Glutamatergic neuron (in vitro differentiated cells): ENCODE results near the gene STXBP6. TPM values are rescaled to one million over a fixed set of nuclear protein-coding genes. Genes with fewer than 3 reads are reported as not detected.

Experiments used
- DNase-seq: peaks from one replicate; pipeline ENCODE4 v3.0.0; 2022
- H3K27ac Mint-ChIP-seq: one replicate; pipeline ENCODE4 v1.8.0; 2020; ENCODE audit warnings: mild to moderate bottlenecking, mixed read lengths, inconsistent platforms; ENCODE audit not compliant: unreplicated experiment
- H3K27me3 Mint-ChIP-seq: one replicate; pipeline ENCODE4 v1.8.0; 2020; ENCODE audit warnings: mild to moderate bottlenecking, moderate library complexity, mixed read lengths, inconsistent platforms; ENCODE audit not compliant: unreplicated experiment
- H3K36me3 Mint-ChIP-seq: one replicate; pipeline ENCODE4 v1.8.0; 2020; ENCODE audit warnings: mild to moderate bottlenecking, mixed read lengths, inconsistent platforms; ENCODE audit not compliant: unreplicated experiment
- H3K4me1 Mint-ChIP-seq: one replicate; pipeline ENCODE4 v1.8.0; 2020; ENCODE audit warnings: mild to moderate bottlenecking, low read depth, mixed read lengths, inconsistent platforms; ENCODE audit not compliant: unreplicated experiment
- H3K4me3 Mint-ChIP-seq: one replicate; pipeline ENCODE4 v1.8.0; 2020; ENCODE audit warnings: mild to moderate bottlenecking, mixed read lengths, inconsistent platforms; ENCODE audit not compliant: unreplicated experiment
- H3K9me3 Mint-ChIP-seq: one replicate; pipeline ENCODE4 v1.8.0; 2020; ENCODE audit warnings: mild to moderate bottlenecking, moderate library complexity, mixed read lengths, inconsistent platforms; ENCODE audit not compliant: unreplicated experiment
- total RNA-seq: library from RNA; stranded (reverse); fragmentation: NEBNext Ultra II Directional; extraction: Animal tissue kit (Norgen Biotek cat#: 25700); gene quantifications from one replicate; pipeline ENCODE4 v1.2.1, GENCODE V29; 2021; ENCODE audit not compliant: unreplicated experiment
- TF ChIP-seq, protein P1 (sequence below): fragments of 200-600 bp; sonication (generic); IDR thresholded peaks from one replicate; pipeline ENCODE4 v1.5.0; 2021; ENCODE audit not compliant: partially characterized antibody, unreplicated experiment

STXBP6 gene
- total RNA-seq, 1 donor from 2014 or later = 0.49 TPM

DNA sequence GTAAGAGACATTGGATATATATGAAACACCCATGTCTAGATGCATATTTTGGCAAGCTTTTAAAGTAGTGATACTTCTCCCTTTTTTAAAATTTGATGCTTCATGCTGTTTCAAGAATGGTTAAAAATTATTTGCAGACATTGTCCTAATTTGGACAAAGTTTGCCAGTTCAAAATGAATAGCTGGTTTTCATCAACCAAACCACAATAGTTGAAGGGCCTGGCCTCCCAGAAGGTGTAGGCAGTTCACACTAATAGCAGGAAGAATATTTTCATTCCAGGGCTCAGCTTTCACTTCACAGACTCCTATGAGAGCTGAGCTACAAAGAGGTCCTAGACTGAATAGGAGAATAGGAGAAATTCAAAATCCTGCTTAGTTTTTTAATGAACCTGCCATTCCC, 78.7 kb downstream of the STXBP6 start:
- no peak overlapping the region for H3K4me3 Mint-ChIP-seq
- DNase-seq = no peak
- H3K36me3 Mint-ChIP-seq = no peaks in the 10 kb centered on the region
- no peaks in the 10 kb centered on the region for H3K9me3 Mint-ChIP-seq
- TF ChIP-seq, protein P1, sequence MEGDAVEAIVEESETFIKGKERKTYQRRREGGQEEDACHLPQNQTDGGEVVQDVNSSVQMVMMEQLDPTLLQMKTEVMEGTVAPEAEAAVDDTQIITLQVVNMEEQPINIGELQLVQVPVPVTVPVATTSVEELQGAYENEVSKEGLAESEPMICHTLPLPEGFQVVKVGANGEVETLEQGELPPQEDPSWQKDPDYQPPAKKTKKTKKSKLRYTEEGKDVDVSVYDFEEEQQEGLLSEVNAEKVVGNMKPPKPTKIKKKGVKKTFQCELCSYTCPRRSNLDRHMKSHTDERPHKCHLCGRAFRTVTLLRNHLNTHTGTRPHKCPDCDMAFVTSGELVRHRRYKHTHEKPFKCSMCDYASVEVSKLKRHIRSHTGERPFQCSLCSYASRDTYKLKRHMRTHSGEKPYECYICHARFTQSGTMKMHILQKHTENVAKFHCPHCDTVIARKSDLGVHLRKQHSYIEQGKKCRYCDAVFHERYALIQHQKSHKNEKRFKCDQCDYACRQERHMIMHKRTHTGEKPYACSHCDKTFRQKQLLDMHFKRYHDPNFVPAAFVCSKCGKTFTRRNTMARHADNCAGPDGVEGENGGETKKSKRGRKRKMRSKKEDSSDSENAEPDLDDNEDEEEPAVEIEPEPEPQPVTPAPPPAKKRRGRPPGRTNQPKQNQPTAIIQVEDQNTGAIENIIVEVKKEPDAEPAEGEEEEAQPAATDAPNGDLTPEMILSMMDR = no peak
- H3K27ac Mint-ChIP-seq = no peak overlapping the region
- H3K27me3 Mint-ChIP-seq = no peaks in the 10 kb centered on the region
- no peaks in the 10 kb centered on the region for H3K4me1 Mint-ChIP-seq

DNA sequence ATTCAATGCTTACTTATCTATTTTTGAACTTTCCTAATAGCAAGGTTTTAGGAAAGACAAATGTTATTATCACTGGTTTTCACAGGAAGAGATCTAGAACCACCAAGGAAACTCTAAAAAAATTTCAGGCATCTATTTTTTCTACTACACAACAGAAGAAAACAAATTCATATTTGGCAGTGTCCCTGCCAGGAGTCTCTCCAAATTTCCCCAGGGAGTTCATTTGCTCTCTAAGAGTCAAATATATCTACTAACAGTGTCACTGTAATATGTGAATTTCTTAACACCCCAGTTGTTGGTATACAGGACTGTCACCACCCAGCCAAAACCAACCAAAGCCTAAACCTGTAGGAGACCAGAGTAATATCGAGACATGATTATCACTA, 83.4 kb downstream of the STXBP6 start:
- Mint-ChIP-seq H3K4me1 (no peaks in the 10 kb centered on the region), H3K27ac (no peak overlapping the region), H3K36me3 (no peaks in the 10 kb centered on the region), H3K27me3 (no peaks in the 10 kb centered on the region), H3K9me3 (no peaks in the 10 kb centered on the region), H3K4me3 (no peak overlapping the region)
- no peak for DNase-seq
- TF ChIP-seq, protein P1 = no peak

GRCh38 chr14:24965934-24966578, 83.9 kb downstream of the STXBP6 start:
- no peak overlapping the region for H3K4me3 Mint-ChIP-seq
- no peaks in the 10 kb centered on the region for H3K9me3 Mint-ChIP-seq
- TF ChIP-seq, protein P1 = no peak
- H3K27me3 Mint-ChIP-seq = no peaks in the 10 kb centered on the region
- no peaks in the 10 kb centered on the region for H3K4me1 Mint-ChIP-seq
- no peak overlapping the region for H3K27ac Mint-ChIP-seq
- no peak for DNase-seq
- no peaks in the 10 kb centered on the region for H3K36me3 Mint-ChIP-seq

DNA sequence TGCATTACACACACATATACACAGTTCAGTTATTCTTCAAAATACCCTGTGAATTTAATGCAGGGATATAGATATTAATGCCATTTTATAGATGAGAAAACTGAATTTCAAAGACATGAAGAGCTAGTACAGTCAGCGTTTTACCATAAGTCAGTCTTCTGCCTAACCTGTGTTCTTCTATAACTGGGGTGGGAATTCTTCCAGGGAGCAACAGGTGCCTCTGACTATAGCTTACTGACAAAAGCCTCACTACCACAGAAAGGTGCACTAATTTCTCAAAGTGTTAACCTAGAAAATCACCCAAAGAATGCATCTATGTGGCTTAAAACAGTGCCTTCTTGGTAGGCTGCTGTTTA, 84.4 kb downstream of the STXBP6 start:
- TF ChIP-seq, protein P1 = no peak
- H3K27ac Mint-ChIP-seq = no peak overlapping the region
- no peaks in the 10 kb centered on the region for H3K36me3 Mint-ChIP-seq

DNA sequence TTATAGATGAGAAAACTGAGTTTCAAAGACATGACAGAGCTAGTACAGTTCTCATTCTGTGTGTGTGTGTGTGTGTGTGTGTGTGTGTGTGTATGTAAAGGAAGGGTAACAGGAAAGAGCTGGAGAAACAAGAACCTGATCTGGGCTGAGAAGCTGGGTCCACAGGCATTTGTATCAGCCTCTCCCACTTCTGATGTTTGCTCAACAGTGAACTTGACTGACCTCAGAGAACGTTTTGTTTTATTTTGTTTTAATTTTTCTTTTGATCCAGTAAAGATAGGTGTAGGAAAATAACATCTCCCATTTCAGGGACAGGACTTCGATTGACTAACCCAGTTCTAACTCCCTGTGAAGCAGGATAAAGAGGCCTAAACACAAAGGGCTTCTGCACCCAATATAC, 85.4 kb downstream of the STXBP6 start:
- Mint-ChIP-seq H3K36me3 (no peaks in the 10 kb centered on the region), H3K4me3 (no peak overlapping the region), H3K27ac (no peak overlapping the region), H3K27me3 (no peaks in the 10 kb centered on the region), H3K4me1 (no peaks in the 10 kb centered on the region), H3K9me3 (no peaks in the 10 kb centered on the region)
- TF ChIP-seq, protein P1 = no peak
- no peak for DNase-seq

More for the DNA sequence above, 84.4 kb downstream of the STXBP6 start:
- Mint-ChIP-seq H3K9me3 (no peaks in the 10 kb centered on the region), H3K4me1 (no peaks in the 10 kb centered on the region), H3K4me3 (no peak overlapping the region), H3K27me3 (no peaks in the 10 kb centered on the region)
- DNase-seq = no peak
